ENCODE data around the gene PLA2G2C. TPM values are rescaled to one million over a fixed set of nuclear protein-coding genes. Genes with fewer than 3 reads are reported as not detected.

PLA2G2C gene
- total and polyA plus RNA-seq, 2 donors (not counting 1 experiment from before 2014, with no cell fraction given): 0.03 TPM; not detected in 1

GRCh38 chr1:20114021-20114648 is 72.2 kb downstream of the PLA2G2C start:
- H3K4me3 Mint-ChIP-seq: no peak overlapping the region
- Histone ChIP-seq H3K27ac (ENCODE audit: low read length in 2 of 2) (no peak overlapping the region), H3K9ac (ENCODE audit: low read length) (no peak overlapping the region), H2AFZ (ENCODE audit: insufficient read depth, low read depth, low read length, poor library complexity, severe bottlenecking) (no peak overlapping the region), H3K79me2 (ENCODE audit: control insufficient read depth, insufficient read depth, low read length) (no peaks in the 10 kb centered on the region), H3K36me3 (replicated peaks in 1 of 2; ENCODE audit: control extremely low read depth in 1 of 2, control insufficient read depth in 1 of 2, extremely low read depth in 1 of 2, insufficient read depth in 2 of 2, low read length in 1 of 2) (no peaks in the 10 kb centered on the region), H3K4me1 (ENCODE audit: control insufficient read depth in 2 of 2, insufficient read depth in 2 of 2, low read length in 2 of 2) (peaks cover 12 to 17% of the 10 kb centered on the region in 2 donors), H3K4me2 (replicated peaks; ENCODE audit: low read depth, low read length, poor library complexity, severe bottlenecking) (no peak overlapping the region), H3K9me3 (ENCODE audit: control extremely low read depth in 1 of 3, control insufficient read depth in 2 of 3, insufficient read depth in 1 of 3, low read length in 2 of 3) (no peaks in the 10 kb centered on the region), H3K27me3 (replicated peaks in 1 of 4; ENCODE audit: control extremely low read depth in 1 of 4, control insufficient read depth in 3 of 4, insufficient read depth in 4 of 4, low read length in 3 of 4) (peaks cover 0 to 3% (median 0%) of the 10 kb centered on the region in 4 experiments), H3K4me3 (ENCODE audit: control extremely low read depth in 1 of 5, extremely low read depth in 1 of 5, insufficient read depth in 1 of 5, low read depth in 2 of 5, low read length in 4 of 5) (no peak overlapping the region), H4K20me1 (ENCODE audit: control insufficient read depth, insufficient read depth, low read length, poor library complexity, severe bottlenecking) (no peaks in the 10 kb centered on the region)
- H3K9me3 Mint-ChIP-seq (ENCODE audit: insufficient read depth): no peaks in the 10 kb centered on the region
- H3K4me1 Mint-ChIP-seq: peaks cover 31% of the 10 kb centered on the region
- no peak for DNase-seq
- ChIA-PET CTCF (interaction anchor here (0.9 to 2.1 kb wide), 5 partner anchors 13 to 522 kb away, joined by 3 to 8 read pairs (median 3); no protein-coding TSS in a partner anchor), POLR2A (interaction anchor here (0.9 kb wide), 1 partner anchor 10 kb away, joined by 3 read pairs; no protein-coding TSS in a partner anchor)
- intact Hi-C loops (cut with micrococcal nuclease): no loop called here
- no peaks in the 10 kb centered on the region for H3K27me3 Mint-ChIP-seq
- TF ChIP-seq EZH2 (IDR thresholded peaks at IDR 0.05; ENCODE audit: borderline replicate concordance, insufficient read depth, low read depth, low read length, poor library complexity, severe bottlenecking) (no peak), CTCF (IDR thresholded peaks at IDR 0.05) (no peak)
- H3K27ac Mint-ChIP-seq: no peak overlapping the region
- no peak for ATAC-seq (ENCODE audit: low read depth)
- WGBS (ENCODE audit: insufficient coverage): 78% methylated on average over 10 of the region's 15 CpGs

Other genes with a start within 250 kb of the PLA2G2C start
- gene PLA2G2A, start 206.9 kb downstream of the PLA2G2C start, total RNA-seq: not detected in 2 replicates
- not detected in 2 replicates for gene PLA2G2A, start 206.9 kb downstream of the PLA2G2C start, polyA plus RNA-seq
- gene PLA2G5, start 116.3 kb downstream of the PLA2G2C start, total RNA-seq: not detected in 2 replicates
- not detected in 2 replicates for gene PLA2G5, start 116.3 kb downstream of the PLA2G2C start, polyA plus RNA-seq
- 1.7 and 2.3 TPM in 2 replicates for gene PLA2G2D, start 67.0 kb downstream of the PLA2G2C start, total RNA-seq
- gene PLA2G2D, start 67.0 kb downstream of the PLA2G2C start, polyA plus RNA-seq: 2.2 and 2.8 TPM in 2 replicates
- gene PLA2G2F, start 47.2 kb downstream of the PLA2G2C start, total RNA-seq: not detected in 2 replicates
- gene PLA2G2F, start 47.2 kb downstream of the PLA2G2C start, polyA plus RNA-seq: not detected in 2 replicates
- gene UBXN10, start 422 bp downstream of the PLA2G2C start, total RNA-seq: 0.25 and 0.53 TPM in 2 replicates
- gene UBXN10, start 422 bp downstream of the PLA2G2C start, polyA plus RNA-seq: 0.07 and 0.10 TPM in 2 replicates
- gene VWA5B1, start 104.4 kb upstream of the PLA2G2C start, total RNA-seq: not detected in 2 replicates
- not detected in 2 replicates for gene VWA5B1, start 104.4 kb upstream of the PLA2G2C start, polyA plus RNA-seq

Measured in B cell (primary cell).